ENCODE data around the gene ABI2.

Gene ABI2

DNA sequence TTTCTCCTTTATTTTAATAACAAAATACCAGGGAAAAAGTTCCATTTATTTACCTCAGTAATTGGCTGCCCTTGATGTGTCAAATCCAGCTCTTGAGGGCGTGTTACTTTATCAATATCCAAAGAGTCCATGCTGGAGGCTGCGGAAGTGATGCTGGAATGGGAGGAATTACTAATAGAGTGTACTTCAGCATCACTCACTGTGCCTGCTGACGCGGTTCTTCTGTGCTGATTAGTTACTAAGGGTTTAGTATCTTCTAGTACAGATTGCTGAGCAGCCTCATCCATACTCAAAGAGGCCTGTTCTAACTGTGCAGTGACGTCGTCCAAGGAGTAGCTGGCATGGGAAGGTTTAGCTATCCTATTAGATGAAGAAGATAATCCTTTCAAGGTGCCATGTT, 161.3 kb downstream of the ABI2 start:
- no peak for DNase-seq (ENCODE audit: low read depth)
- TF ChIP-seq, protein P1, sequence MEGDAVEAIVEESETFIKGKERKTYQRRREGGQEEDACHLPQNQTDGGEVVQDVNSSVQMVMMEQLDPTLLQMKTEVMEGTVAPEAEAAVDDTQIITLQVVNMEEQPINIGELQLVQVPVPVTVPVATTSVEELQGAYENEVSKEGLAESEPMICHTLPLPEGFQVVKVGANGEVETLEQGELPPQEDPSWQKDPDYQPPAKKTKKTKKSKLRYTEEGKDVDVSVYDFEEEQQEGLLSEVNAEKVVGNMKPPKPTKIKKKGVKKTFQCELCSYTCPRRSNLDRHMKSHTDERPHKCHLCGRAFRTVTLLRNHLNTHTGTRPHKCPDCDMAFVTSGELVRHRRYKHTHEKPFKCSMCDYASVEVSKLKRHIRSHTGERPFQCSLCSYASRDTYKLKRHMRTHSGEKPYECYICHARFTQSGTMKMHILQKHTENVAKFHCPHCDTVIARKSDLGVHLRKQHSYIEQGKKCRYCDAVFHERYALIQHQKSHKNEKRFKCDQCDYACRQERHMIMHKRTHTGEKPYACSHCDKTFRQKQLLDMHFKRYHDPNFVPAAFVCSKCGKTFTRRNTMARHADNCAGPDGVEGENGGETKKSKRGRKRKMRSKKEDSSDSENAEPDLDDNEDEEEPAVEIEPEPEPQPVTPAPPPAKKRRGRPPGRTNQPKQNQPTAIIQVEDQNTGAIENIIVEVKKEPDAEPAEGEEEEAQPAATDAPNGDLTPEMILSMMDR (conservative IDR thresholded peaks at IDR 0.05; ENCODE audit: low read depth, low read length): no peak
- no peak overlapping the region for H3K4me3 ChIP-seq (ENCODE audit: low read length)

DNA sequence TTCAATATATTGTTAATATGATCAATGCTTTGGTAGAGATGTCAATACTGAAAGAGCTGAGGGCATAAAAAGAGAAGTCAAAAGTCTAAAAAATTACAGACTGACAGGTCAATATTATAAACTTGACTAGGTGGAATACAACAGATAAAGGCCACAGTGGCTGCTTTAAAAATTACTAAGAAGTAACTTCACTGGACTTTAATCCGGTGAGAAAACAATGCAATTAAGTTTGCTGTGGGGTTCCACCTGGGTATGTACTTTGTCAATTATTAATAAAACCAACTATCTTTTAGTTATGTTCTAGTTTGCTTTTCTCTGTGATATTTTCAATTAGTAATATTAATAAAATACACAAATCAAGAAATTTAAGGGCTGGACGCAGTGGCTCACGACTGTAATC, 162.2 kb downstream of the ABI2 start:
- no peak for DNase-seq (ENCODE audit: low read depth)
- TF ChIP-seq, protein P1 (conservative IDR thresholded peaks at IDR 0.05; ENCODE audit: low read depth, low read length): no peak
- H3K4me3 ChIP-seq (ENCODE audit: low read length): no peak overlapping the region

DNA sequence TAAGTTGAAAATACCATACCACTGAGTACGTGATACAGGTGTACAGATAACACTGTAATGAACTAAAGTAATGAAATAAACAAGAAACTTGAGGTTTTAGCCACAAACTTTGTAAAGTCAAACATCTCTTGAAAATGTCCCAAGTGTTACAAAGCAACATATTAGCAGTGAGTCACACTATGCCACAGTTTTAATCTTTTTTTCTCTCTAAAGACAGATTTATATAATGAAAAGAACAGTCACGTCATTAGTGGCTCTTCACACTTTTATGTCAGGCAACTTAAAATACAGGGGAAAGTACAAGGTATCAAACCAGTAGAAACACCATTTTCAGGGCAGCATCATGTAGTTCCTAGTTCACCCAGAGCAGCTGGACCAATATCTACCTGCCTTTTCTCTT, 164.8 kb downstream of the ABI2 start:
- peak; percentile 20 for DNase-seq (ENCODE audit: low read depth)
- TF ChIP-seq, protein P1 (conservative IDR thresholded peaks at IDR 0.05; ENCODE audit: low read depth, low read length): no peak
- H3K4me3 ChIP-seq (ENCODE audit: low read length): no peak overlapping the region

Data from retinal pigment epithelial cell (primary cell).